Glutamatergic neuron (in vitro differentiated cells): ENCODE results near the gene POLR1C. TPM values are rescaled to one million over a fixed set of nuclear protein-coding genes. Genes with fewer than 3 reads are reported as not detected.
"Not testable (repeated sequence)": the region's sequence is repeated elsewhere in the genome, so short reads cannot be mapped to it uniquely, and the experiment has no call there.

Experiments
- DNase-seq: peaks from one replicate; pipeline ENCODE4 v3.0.0; 2022
- H3K27ac Mint-ChIP-seq: one replicate; pipeline ENCODE4 v1.8.0; 2020; ENCODE audit warnings: mild to moderate bottlenecking, mixed read lengths, inconsistent platforms; ENCODE audit not compliant: unreplicated experiment
- H3K27me3 Mint-ChIP-seq: one replicate; pipeline ENCODE4 v1.8.0; 2020; ENCODE audit warnings: mild to moderate bottlenecking, moderate library complexity, mixed read lengths, inconsistent platforms; ENCODE audit not compliant: unreplicated experiment
- H3K36me3 Mint-ChIP-seq: one replicate; pipeline ENCODE4 v1.8.0; 2020; ENCODE audit warnings: mild to moderate bottlenecking, mixed read lengths, inconsistent platforms; ENCODE audit not compliant: unreplicated experiment
- H3K4me1 Mint-ChIP-seq: one replicate; pipeline ENCODE4 v1.8.0; 2020; ENCODE audit warnings: mild to moderate bottlenecking, low read depth, mixed read lengths, inconsistent platforms; ENCODE audit not compliant: unreplicated experiment
- H3K4me3 Mint-ChIP-seq: one replicate; pipeline ENCODE4 v1.8.0; 2020; ENCODE audit warnings: mild to moderate bottlenecking, mixed read lengths, inconsistent platforms; ENCODE audit not compliant: unreplicated experiment
- H3K9me3 Mint-ChIP-seq: one replicate; pipeline ENCODE4 v1.8.0; 2020; ENCODE audit warnings: mild to moderate bottlenecking, moderate library complexity, mixed read lengths, inconsistent platforms; ENCODE audit not compliant: unreplicated experiment
- total RNA-seq: library from RNA; stranded (reverse); fragmentation: NEBNext Ultra II Directional; extraction: Animal tissue kit (Norgen Biotek cat#: 25700); gene quantifications from one replicate; pipeline ENCODE4 v1.2.1, GENCODE V29; 2021; ENCODE audit not compliant: unreplicated experiment
- TF ChIP-seq, protein P1 (sequence below): fragments of 200-600 bp; sonication (generic); IDR thresholded peaks from one replicate; pipeline ENCODE4 v1.5.0; 2021; ENCODE audit not compliant: partially characterized antibody, unreplicated experiment

Gene POLR1C
- total RNA-seq, 1 donor from 2014 or later = 18.9 TPM

DNA sequence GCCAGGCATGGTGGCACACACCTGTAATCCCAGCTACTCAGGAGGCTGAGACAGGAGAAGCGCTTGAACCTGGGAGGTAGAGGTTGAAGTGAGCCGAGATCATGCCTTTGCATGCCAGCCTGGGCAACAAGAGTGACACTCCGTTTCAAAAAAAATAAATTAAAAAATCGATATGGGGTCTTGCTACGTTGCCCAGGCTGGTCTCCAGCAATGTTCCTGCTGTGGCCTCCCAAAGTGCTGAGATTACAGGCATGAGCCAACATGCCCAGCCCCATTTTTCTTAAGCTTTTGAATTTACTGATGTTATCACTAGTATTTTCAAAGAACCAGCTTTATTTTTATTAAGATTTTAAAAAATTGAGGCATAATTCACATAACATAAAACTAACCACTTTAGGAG lies 23.6 kb downstream of the POLR1C start:
- H3K4me1 Mint-ChIP-seq = no peaks in the 10 kb centered on the region
- H3K9me3 Mint-ChIP-seq = no peaks in the 10 kb centered on the region
- H3K36me3 Mint-ChIP-seq = no peaks in the 10 kb centered on the region

DNA sequence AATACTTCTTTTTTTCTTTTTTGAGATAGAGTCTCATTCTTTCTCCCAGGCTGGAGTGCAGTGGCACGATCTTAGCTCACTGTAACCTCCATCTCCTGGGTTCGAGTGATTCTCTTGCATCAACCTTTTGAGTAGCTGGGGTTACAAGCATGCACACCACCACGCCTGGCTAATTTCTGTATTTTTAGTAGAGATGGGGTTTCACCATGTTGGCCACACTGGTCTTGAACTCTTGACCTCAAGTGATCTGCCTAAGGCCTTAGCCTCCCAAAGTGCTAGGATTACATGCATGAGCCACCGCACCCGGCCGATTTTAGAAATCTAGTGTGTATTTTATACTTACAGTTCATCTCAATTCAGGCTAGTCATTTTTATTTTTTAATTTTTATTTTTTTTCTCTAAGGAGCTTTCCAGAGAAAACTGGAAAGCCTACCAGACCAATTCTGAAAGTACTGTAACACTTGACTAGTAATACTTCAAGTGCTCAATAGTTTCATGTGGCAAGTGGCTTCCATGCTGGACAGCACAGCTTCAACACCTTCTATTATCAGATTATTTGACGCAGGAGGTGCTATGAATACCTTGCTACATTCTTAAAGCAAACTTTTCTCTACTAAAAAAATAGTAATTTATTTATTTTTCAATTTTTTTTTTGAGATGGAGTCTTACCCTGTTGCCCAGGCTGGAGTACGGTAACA lies 25.0 kb downstream of the POLR1C start:
- H3K4me1 Mint-ChIP-seq = no peaks in the 10 kb centered on the region
- TF ChIP-seq, protein P1, sequence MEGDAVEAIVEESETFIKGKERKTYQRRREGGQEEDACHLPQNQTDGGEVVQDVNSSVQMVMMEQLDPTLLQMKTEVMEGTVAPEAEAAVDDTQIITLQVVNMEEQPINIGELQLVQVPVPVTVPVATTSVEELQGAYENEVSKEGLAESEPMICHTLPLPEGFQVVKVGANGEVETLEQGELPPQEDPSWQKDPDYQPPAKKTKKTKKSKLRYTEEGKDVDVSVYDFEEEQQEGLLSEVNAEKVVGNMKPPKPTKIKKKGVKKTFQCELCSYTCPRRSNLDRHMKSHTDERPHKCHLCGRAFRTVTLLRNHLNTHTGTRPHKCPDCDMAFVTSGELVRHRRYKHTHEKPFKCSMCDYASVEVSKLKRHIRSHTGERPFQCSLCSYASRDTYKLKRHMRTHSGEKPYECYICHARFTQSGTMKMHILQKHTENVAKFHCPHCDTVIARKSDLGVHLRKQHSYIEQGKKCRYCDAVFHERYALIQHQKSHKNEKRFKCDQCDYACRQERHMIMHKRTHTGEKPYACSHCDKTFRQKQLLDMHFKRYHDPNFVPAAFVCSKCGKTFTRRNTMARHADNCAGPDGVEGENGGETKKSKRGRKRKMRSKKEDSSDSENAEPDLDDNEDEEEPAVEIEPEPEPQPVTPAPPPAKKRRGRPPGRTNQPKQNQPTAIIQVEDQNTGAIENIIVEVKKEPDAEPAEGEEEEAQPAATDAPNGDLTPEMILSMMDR = no peak
- H3K4me3 Mint-ChIP-seq = no peak overlapping the region
- DNase-seq = no peak
- no peak overlapping the region for H3K27ac Mint-ChIP-seq
- no peaks in the 10 kb centered on the region for H3K27me3 Mint-ChIP-seq
- no peaks in the 10 kb centered on the region for H3K36me3 Mint-ChIP-seq
- no peaks in the 10 kb centered on the region for H3K9me3 Mint-ChIP-seq

More for the DNA sequence above, 23.6 kb downstream of the POLR1C start:
- no peak for DNase-seq
- TF ChIP-seq, protein P1 = no peak
- no peaks in the 10 kb centered on the region for H3K27me3 Mint-ChIP-seq
- no peak overlapping the region for H3K27ac Mint-ChIP-seq
- no peak overlapping the region for H3K4me3 Mint-ChIP-seq

DNA sequence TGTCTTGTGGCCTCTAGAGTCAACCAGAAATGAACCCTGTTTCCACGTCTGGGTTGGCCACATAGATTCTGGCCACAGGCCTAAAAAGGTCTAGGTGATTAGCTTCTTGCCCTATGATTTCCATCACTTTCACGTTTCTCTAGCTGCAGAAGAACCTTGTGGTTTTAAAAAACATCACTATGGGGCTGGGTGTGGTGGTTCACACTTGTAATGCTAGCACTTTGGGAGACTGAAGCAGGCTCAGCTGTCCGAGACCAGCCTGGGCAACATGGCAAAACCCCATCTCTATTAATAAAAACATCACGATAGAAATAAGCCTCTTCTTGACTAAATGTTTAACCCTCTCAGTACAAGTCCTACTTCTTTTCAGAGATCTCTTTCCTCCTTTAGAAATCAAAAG lies 27.6 kb downstream of the POLR1C start:
- Mint-ChIP-seq H3K4me3 (no peak overlapping the region), H3K36me3 (no peaks in the 10 kb centered on the region), H3K27ac (no peak overlapping the region), H3K27me3 (no peaks in the 10 kb centered on the region), H3K4me1 (no peaks in the 10 kb centered on the region), H3K9me3 (no peaks in the 10 kb centered on the region)
- no peak for DNase-seq
- TF ChIP-seq, protein P1 = no peak

DNA sequence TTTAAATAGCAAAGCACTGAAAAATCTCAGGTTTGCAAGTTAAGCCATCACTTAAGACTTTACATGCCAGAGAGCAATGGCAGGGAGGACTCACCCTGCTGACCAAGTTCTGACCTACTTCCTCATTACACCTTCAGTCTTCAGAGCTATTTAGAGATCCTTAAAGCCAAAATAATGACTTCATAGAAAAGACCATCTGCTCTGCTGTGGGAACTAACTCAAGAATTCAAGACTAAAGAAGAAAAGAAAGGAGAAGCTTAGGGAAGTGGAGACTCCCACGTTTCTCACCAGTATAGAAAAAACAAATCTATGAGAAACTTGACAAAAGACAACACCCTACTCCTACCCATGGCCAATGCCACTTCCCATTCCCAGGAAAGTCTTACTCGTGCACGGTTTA lies 30.3 kb downstream of the POLR1C start:
- no peaks in the 10 kb centered on the region for H3K27me3 Mint-ChIP-seq
- TF ChIP-seq, protein P1 = no peak
- no peaks in the 10 kb centered on the region for H3K4me1 Mint-ChIP-seq
- H3K4me3 Mint-ChIP-seq = no peak overlapping the region
- DNase-seq = no peak
- no peaks in the 10 kb centered on the region for H3K9me3 Mint-ChIP-seq
- no peaks in the 10 kb centered on the region for H3K36me3 Mint-ChIP-seq
- H3K27ac Mint-ChIP-seq = no peak overlapping the region

DNA sequence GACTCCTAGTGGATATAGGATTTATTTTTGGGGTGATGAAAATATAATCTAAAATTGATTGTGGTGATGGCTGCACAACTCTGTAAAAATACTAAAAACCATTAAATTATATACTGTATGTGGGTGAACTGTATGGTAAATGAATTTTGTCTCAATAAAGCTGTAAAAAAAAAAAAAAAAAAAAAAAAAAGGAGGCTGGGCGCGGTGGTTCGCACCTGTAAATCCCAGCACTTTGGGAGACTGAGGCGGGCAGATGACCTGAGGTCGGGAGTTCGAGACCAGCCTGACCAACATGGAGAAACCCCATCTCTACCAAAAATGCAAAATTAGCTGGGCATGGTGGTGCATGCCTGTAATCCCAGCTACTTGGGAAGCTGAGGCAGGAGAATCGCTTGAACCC lies 40.7 kb downstream of the POLR1C start:
- H3K4me1 Mint-ChIP-seq, H3K9me3 Mint-ChIP-seq, H3K27me3 Mint-ChIP-seq, DNase-seq, H3K36me3 Mint-ChIP-seq, H3K27ac Mint-ChIP-seq, H3K4me3 Mint-ChIP-seq: not testable (repeated sequence)
